ENCODE measurements around the gene SRSF11.

SRSF11 gene

GRCh38 chr1:70247122-70247521, 25.9 kb downstream of the SRSF11 start:
- Mint-ChIP-seq H3K4me1 (ENCODE audit: low read depth) (peaks cover 25% of the 10 kb centered on the region), H3K27ac (peak overlapping the region; percentile 28), H3K36me3 (ENCODE audit: low read depth) (peaks cover 90% of the 10 kb centered on the region), H3K9me3 (no peaks in the 10 kb centered on the region), H3K4me3 (no peak overlapping the region), H3K27me3 (no peaks in the 10 kb centered on the region)

GRCh38 chr1:70247768-70248167, 26.6 kb downstream of the SRSF11 start:
- no peak overlapping the region for H3K27ac Mint-ChIP-seq
- H3K36me3 Mint-ChIP-seq (ENCODE audit: low read depth), result peaks cover 91% of the 10 kb centered on the region
- peaks cover 25% of the 10 kb centered on the region for H3K4me1 Mint-ChIP-seq (ENCODE audit: low read depth)
- H3K27me3 Mint-ChIP-seq, result no peaks in the 10 kb centered on the region
- H3K9me3 Mint-ChIP-seq, result no peaks in the 10 kb centered on the region
- no peak overlapping the region for H3K4me3 Mint-ChIP-seq

- H3K9me3 Mint-ChIP-seq, result no peaks in the 10 kb centered on the region
- peaks cover 81% of the 10 kb centered on the region for H3K36me3 Mint-ChIP-seq (ENCODE audit: low read depth)
- peak overlapping the region; percentile 67 for H3K27ac Mint-ChIP-seq
- no peak overlapping the region for H3K4me3 Mint-ChIP-seq
- no peaks in the 10 kb centered on the region for H3K27me3 Mint-ChIP-seq
- H3K4me1 Mint-ChIP-seq (ENCODE audit: low read depth), result peaks cover 25% of the 10 kb centered on the region
Observed at GRCh38 chr1:70248729-70249128, 27.5 kb downstream of the SRSF11 start.

- Mint-ChIP-seq H3K4me3 (no peak overlapping the region), H3K9me3 (no peaks in the 10 kb centered on the region), H3K27me3 (no peaks in the 10 kb centered on the region), H3K4me1 (ENCODE audit: low read depth) (no peaks in the 10 kb centered on the region), H3K36me3 (ENCODE audit: low read depth) (peaks cover 11% of the 10 kb centered on the region), H3K27ac (no peak overlapping the region)
Observed at GRCh38 chr1:70256664-70257063, 35.5 kb downstream of the SRSF11 start.

- Mint-ChIP-seq H3K27ac (peak overlapping the region; percentile 9), H3K4me1 (ENCODE audit: low read depth) (no peaks in the 10 kb centered on the region), H3K27me3 (no peaks in the 10 kb centered on the region), H3K9me3 (peaks cover 4% of the 10 kb centered on the region), H3K4me3 (no peak overlapping the region), H3K36me3 (ENCODE audit: low read depth) (peaks cover 59% of the 10 kb centered on the region)
Observed at GRCh38 chr1:70264839-70265238, 43.7 kb downstream of the SRSF11 start.

- H3K27ac Mint-ChIP-seq, result no peak overlapping the region
- H3K27me3 Mint-ChIP-seq, result no peaks in the 10 kb centered on the region
- H3K4me1 Mint-ChIP-seq (ENCODE audit: low read depth), result no peaks in the 10 kb centered on the region
- peaks cover 60% of the 10 kb centered on the region for H3K36me3 Mint-ChIP-seq (ENCODE audit: low read depth)
- no peak overlapping the region for H3K4me3 Mint-ChIP-seq
- H3K9me3 Mint-ChIP-seq, result peaks cover 4% of the 10 kb centered on the region
Observed at GRCh38 chr1:70265946-70266345, 44.8 kb downstream of the SRSF11 start.

GRCh38 chr1:70277875-70278274, 56.7 kb downstream of the SRSF11 start:
- Mint-ChIP-seq H3K4me1 (ENCODE audit: low read depth) (no peaks in the 10 kb centered on the region), H3K27ac (no peak overlapping the region), H3K36me3 (ENCODE audit: low read depth) (peaks cover 48% of the 10 kb centered on the region), H3K9me3 (no peaks in the 10 kb centered on the region), H3K27me3 (no peaks in the 10 kb centered on the region), H3K4me3 (no peak overlapping the region)

- Mint-ChIP-seq H3K9me3 (no peaks in the 10 kb centered on the region), H3K36me3 (ENCODE audit: low read depth) (peaks cover 40% of the 10 kb centered on the region), H3K27me3 (no peaks in the 10 kb centered on the region), H3K4me1 (ENCODE audit: low read depth) (no peaks in the 10 kb centered on the region), H3K27ac (no peak overlapping the region), H3K4me3 (no peak overlapping the region)
Observed at GRCh38 chr1:70278710-70279109, 57.5 kb downstream of the SRSF11 start.

- peaks cover 30% of the 10 kb centered on the region for H3K36me3 Mint-ChIP-seq (ENCODE audit: low read depth)
- no peak overlapping the region for H3K4me3 Mint-ChIP-seq
- H3K4me1 Mint-ChIP-seq (ENCODE audit: low read depth), result no peaks in the 10 kb centered on the region
- no peaks in the 10 kb centered on the region for H3K27me3 Mint-ChIP-seq
- H3K27ac Mint-ChIP-seq, result no peak overlapping the region
- H3K9me3 Mint-ChIP-seq, result no peaks in the 10 kb centered on the region
Observed at GRCh38 chr1:70284366-70284765, 63.2 kb downstream of the SRSF11 start.

- Mint-ChIP-seq H3K9me3 (no peaks in the 10 kb centered on the region), H3K27me3 (no peaks in the 10 kb centered on the region), H3K36me3 (ENCODE audit: low read depth) (peaks cover 36% of the 10 kb centered on the region), H3K27ac (no peak overlapping the region), H3K4me3 (no peak overlapping the region), H3K4me1 (ENCODE audit: low read depth) (no peaks in the 10 kb centered on the region)
Observed at GRCh38 chr1:70286453-70286852, 65.3 kb downstream of the SRSF11 start.

GRCh38 chr1:70288166-70288565, 67.0 kb downstream of the SRSF11 start:
- H3K9me3 Mint-ChIP-seq, result no peaks in the 10 kb centered on the region
- no peaks in the 10 kb centered on the region for H3K4me1 Mint-ChIP-seq (ENCODE audit: low read depth)
- no peak overlapping the region for H3K4me3 Mint-ChIP-seq
- no peaks in the 10 kb centered on the region for H3K27me3 Mint-ChIP-seq
- H3K27ac Mint-ChIP-seq, result no peak overlapping the region
- peaks cover 40% of the 10 kb centered on the region for H3K36me3 Mint-ChIP-seq (ENCODE audit: low read depth)

GRCh38 chr1:70290218-70290617, 69.0 kb downstream of the SRSF11 start:
- Mint-ChIP-seq H3K36me3 (ENCODE audit: low read depth) (peaks cover 44% of the 10 kb centered on the region), H3K4me1 (ENCODE audit: low read depth) (no peaks in the 10 kb centered on the region), H3K27ac (no peak overlapping the region)

GRCh38 chr1:70293186-70293843, 72.1 kb downstream of the SRSF11 start:
- Mint-ChIP-seq H3K27me3 (no peaks in the 10 kb centered on the region), H3K27ac (no peak overlapping the region), H3K9me3 (no peaks in the 10 kb centered on the region), H3K4me3 (no peak overlapping the region), H3K4me1 (ENCODE audit: low read depth) (no peaks in the 10 kb centered on the region), H3K36me3 (ENCODE audit: low read depth) (peaks cover 54% of the 10 kb centered on the region)

More at GRCh38 chr1:70290218-70290617, 69.0 kb downstream of the SRSF11 start:
- H3K4me3 Mint-ChIP-seq, result no peak overlapping the region
- no peaks in the 10 kb centered on the region for H3K27me3 Mint-ChIP-seq
- no peaks in the 10 kb centered on the region for H3K9me3 Mint-ChIP-seq

- Mint-ChIP-seq H3K27me3 (no peaks in the 10 kb centered on the region), H3K27ac (no peak overlapping the region), H3K36me3 (ENCODE audit: low read depth) (peaks cover 50% of the 10 kb centered on the region), H3K4me3 (no peak overlapping the region), H3K9me3 (no peaks in the 10 kb centered on the region), H3K4me1 (ENCODE audit: low read depth) (no peaks in the 10 kb centered on the region)
Observed at GRCh38 chr1:70295749-70296148, 74.6 kb downstream of the SRSF11 start.

- no peak overlapping the region for H3K4me3 Mint-ChIP-seq
- H3K4me1 Mint-ChIP-seq (ENCODE audit: low read depth), result no peaks in the 10 kb centered on the region
- no peak overlapping the region for H3K27ac Mint-ChIP-seq
- H3K27me3 Mint-ChIP-seq, result no peaks in the 10 kb centered on the region
- H3K9me3 Mint-ChIP-seq, result no peaks in the 10 kb centered on the region
- H3K36me3 Mint-ChIP-seq (ENCODE audit: low read depth), result peaks cover 40% of the 10 kb centered on the region
Observed at GRCh38 chr1:70299472-70299871, 78.3 kb downstream of the SRSF11 start.
